Measurements from ENCODE around the gene HTT. TPM values are rescaled to one million over a fixed set of nuclear protein-coding genes. Genes with fewer than 3 reads are reported as not detected.

The HTT gene
- total and polyA plus RNA-seq, 9 of the 15 experiments (the other 6 are each of a cell fraction or from before 2014, with no cell fraction given) = 0.66 to 31.6 (median 14.7) TPM

GRCh38 chr4:3231471-3231870 is 157.0 kb downstream of the HTT start (continued):
- TF ChIP-seq AFF1 (IDR thresholded peaks at IDR 0.05; ENCODE audit: low read depth in 1 of 2, partially characterized antibody in 2 of 2) (no peak), CHD2 (IDR thresholded peaks at IDR 0.05; ENCODE audit: low read depth, low read length) (no peak)

- TF ChIP-seq KLF1 (tag; IDR thresholded peaks at IDR 0.05) = no peak
- H3K36me3 ChIP-seq (ENCODE audit: control insufficient read depth, insufficient read depth, low read length) = peaks cover 58% of the 10 kb centered on the region
These were observed 157.5 kb downstream of the HTT start for GRCh38 chr4:3232001-3232400.

More at GRCh38 chr4:3232001-3232400, 157.5 kb downstream of the HTT start:
- H3K9me3 ChIP-seq (replicated peaks; ENCODE audit: control insufficient read depth, insufficient read depth, low read depth, low read length) = no peaks in the 10 kb centered on the region
- H3K9ac ChIP-seq (ENCODE audit: insufficient read depth in 1 of 2, low read depth in 2 of 2, low read length in 2 of 2) = no peak overlapping the region
- WGBS (ENCODE audit: insufficient coverage, low coverage, missing lambda C conversion rate) = 89% methylated on average over 16 of the region's 16 CpGs
- H3K4me2 ChIP-seq (ENCODE audit: insufficient read depth, low read length) = no peak overlapping the region
- H3K27me3 ChIP-seq (ENCODE audit: control insufficient read depth in 2 of 2, insufficient read depth in 2 of 2, low read length in 2 of 2) = no peaks in the 10 kb centered on the region
- DNase-seq (ENCODE audit: extremely low read depth in 1 of 4, low spot score in 3 of 4) (no peak), FAIRE-seq (no peak), ATAC-seq (no peak)
- ChIA-PET CTCF (ENCODE audit: low intra/inter-chr PET ratio) (no interaction called here), POLR2A (interaction anchor here (1.4 kb wide), 1 partner anchor 10 kb away, joined by 6 read pairs; no protein-coding TSS in a partner anchor)
- no peaks in the 10 kb centered on the region; the same call in 1 of the 2 replicates for H4K20me1 ChIP-seq (replicated peaks; ENCODE audit: control insufficient read depth, insufficient read depth, low read length)
- no peak overlapping the region for H3K27ac ChIP-seq (ENCODE audit: extremely low read depth, low read depth, low read length)
- intact Hi-C loops (cut with micrococcal nuclease) = no loop called here
- H2AFZ ChIP-seq (ENCODE audit: low read depth, low read length) = no peak overlapping the region
- H3K4me3 ChIP-seq = no peak overlapping the region
- peaks cover 5% of the 10 kb centered on the region for H3K9me1 ChIP-seq (ENCODE audit: control insufficient read depth, insufficient read depth, low read length)
- BruUV-seq (replicated peaks) = no TSS peak
- no peaks in the 10 kb centered on the region for H3K79me2 ChIP-seq (ENCODE audit: control insufficient read depth, insufficient read depth, low read length)
- H3K4me1 ChIP-seq (replicated peaks in 1 of 2; ENCODE audit: control insufficient read depth in 2 of 2, insufficient read depth in 2 of 2, low read length in 2 of 2) = peaks cover 0 to 11% of the 10 kb centered on the region in 2 experiments; a peak in 3 of 5 replicates
- in situ Hi-C loops (cut with MboI) = no loop called here
